A673 (cell line): Measurements from ENCODE around the gene CKS2. TPM values are rescaled to one million over a fixed set of nuclear protein-coding genes. Genes with fewer than 3 reads are reported as not detected.

Source experiments
- BruUV-seq: library from RNA; stranded (reverse); fragments of 400-500 nt; replicated peaks from 2 replicates; lab custom pipeline; 2021; lab: Mats Ljungman, UMichigan
- CTCF ChIA-PET: fragments of 300-600 bp; sonication (Branson Sonifier 250); formaldehyde crosslinking; loops from one replicate; lab custom pipeline; 2022; ENCODE audit warnings: antibody characterized with exemption; lab: Charles Lee
- POLR2A ChIA-PET: fragments of 300-600 bp; sonication (Branson Sonifier 250); formaldehyde crosslinking; loops from one replicate; lab custom pipeline; 2022; ENCODE audit warnings: antibody characterized with exemption; ENCODE audit not compliant: low non-redundant PET; lab: Charles Lee
- DNase-seq: peaks from one replicate; pipeline ENCODE4 v3.0.0-alpha.2; 2015; ENCODE audit warnings: low spot score
- H3K27ac ChIP-seq: fragments of 200-600 bp; sonication (generic); 2 replicates; pipeline ENCODE4 v1.5.1; 2016; ENCODE audit warnings: mixed run types, low read depth, mild to moderate bottlenecking, mixed read lengths, antibody characterized with exemption, low read length; ENCODE audit not compliant: poor library complexity, severe bottlenecking
- H3K27me3 ChIP-seq: fragments of 200-600 bp; sonication (generic); replicated peaks from 2 replicates; pipeline ENCODE4 v1.6.1; 2017; ENCODE audit warnings: mixed run types, low read depth, mild to moderate bottlenecking, mixed read lengths, antibody characterized with exemption, low read length; ENCODE audit not compliant: insufficient read depth, poor library complexity
- H3K36me3 ChIP-seq: fragments of 200-600 bp; sonication (generic); 2 replicates; pipeline ENCODE4 v1.6.1; 2016; ENCODE audit warnings: mixed run types, mild to moderate bottlenecking, mixed read lengths, antibody characterized with exemption, low read length; ENCODE audit not compliant: insufficient read depth, poor library complexity, severe bottlenecking
- H3K4me1 ChIP-seq: fragments of 200-600 bp; sonication (generic); 2 replicates; pipeline ENCODE4 v1.6.1; 2017; ENCODE audit warnings: mixed run types, mild to moderate bottlenecking, mixed read lengths, antibody characterized with exemption, low read length; ENCODE audit not compliant: insufficient read depth, poor library complexity, severe bottlenecking
- H3K4me3 ChIP-seq: fragments of 200-600 bp; sonication (generic); 2 replicates; pipeline ENCODE4 v1.5.1; 2016; ENCODE audit warnings: low read depth, mixed run types, mild to moderate bottlenecking, mixed read lengths, low read length; ENCODE audit not compliant: poor library complexity, severe bottlenecking
- H3K9me3 ChIP-seq: fragments of 200-600 bp; sonication (generic); 2 replicates; pipeline ENCODE4 v1.6.1; 2016; ENCODE audit warnings: mixed run types, low read depth, mild to moderate bottlenecking, mixed read lengths, antibody characterized with exemption, low read length; ENCODE audit not compliant: poor library complexity, severe bottlenecking
- CTCF ChIP-seq: fragments of 300-800, 200-600 bp; sonication (generic); conservative IDR thresholded peaks from 2 replicates; pipeline ENCODE4 v1.5.1; 2017; ENCODE audit warnings: low read depth, mild to moderate bottlenecking, antibody characterized with exemption, low read length, moderate library complexity, mixed read lengths
- EZH2 ChIP-seq: fragments of 200-600 bp; sonication (generic); IDR thresholded peaks from 2 replicates; pipeline ENCODE4 v1.6.1; 2017; ENCODE audit warnings: borderline replicate concordance, low read depth, mild to moderate bottlenecking, mixed read lengths, antibody characterized with exemption, low read length; ENCODE audit not compliant: poor library complexity, severe bottlenecking
- intact Hi-C: fragments of 100-400 bp; cut with micrococcal nuclease; formaldehyde crosslinking; loops from one replicate; pipeline ENCODE4 v1.10.0; 2022; ENCODE audit not compliant: unreplicated experiment
- total RNA-seq: library from RNA; stranded (reverse); gene quantifications from 2 replicates; pipeline ENCODE4 v1.2.3, GENCODE V29; 2021

CKS2 gene
- total RNA-seq, 1 experiment from 2014 or later: 344 TPM

GRCh38 chr9:89352874-89353649 is 42.1 kb downstream of the CKS2 start:
- DNase-seq: no peak
- H3K36me3 ChIP-seq: peaks cover 85% of the 10 kb centered on the region
- no peak for TF ChIP-seq CTCF
- TF ChIP-seq EZH2: no peak
- H3K27ac ChIP-seq: no peak overlapping the region
- ChIA-PET CTCF (no interaction called here), POLR2A (no interaction called here)
- no peak overlapping the region for H3K4me3 ChIP-seq
- no TSS peak for BruUV-seq
- H3K9me3 ChIP-seq: no peaks in the 10 kb centered on the region
- intact Hi-C loops: loop anchor here (10.0 kb wide), 1 partner anchor 192 kb away; no protein-coding TSS in a partner anchor
- H3K27me3 ChIP-seq: no peaks in the 10 kb centered on the region
- no peaks in the 10 kb centered on the region for H3K4me1 ChIP-seq

GRCh38 chr9:89353989-89354388 is 43.0 kb downstream of the CKS2 start:
- no peaks in the 10 kb centered on the region for H3K4me1 ChIP-seq
- ChIA-PET POLR2A (no interaction called here), CTCF (no interaction called here)
- intact Hi-C loops: loop anchor here (10.0 kb wide), 1 partner anchor 191 kb away; no protein-coding TSS in a partner anchor
- H3K27me3 ChIP-seq: no peaks in the 10 kb centered on the region
- H3K9me3 ChIP-seq: no peaks in the 10 kb centered on the region
- no peak for DNase-seq
- no peak overlapping the region for H3K4me3 ChIP-seq
- H3K27ac ChIP-seq: no peak overlapping the region
- no TSS peak for BruUV-seq
- TF ChIP-seq CTCF: no peak
- TF ChIP-seq EZH2: no peak
- peaks cover 85% of the 10 kb centered on the region for H3K36me3 ChIP-seq

GRCh38 chr9:89354471-89354870 is 43.5 kb downstream of the CKS2 start:
- TF ChIP-seq CTCF: no peak
- BruUV-seq: no TSS peak

More at GRCh38 chr9:89354471-89354870, 43.5 kb downstream of the CKS2 start:
- H3K4me3 ChIP-seq: no peak overlapping the region
- no peaks in the 10 kb centered on the region for H3K9me3 ChIP-seq
- ChIA-PET POLR2A (no interaction called here), CTCF (no interaction called here)
- no peak for DNase-seq
- H3K4me1 ChIP-seq: no peaks in the 10 kb centered on the region
- peaks cover 82% of the 10 kb centered on the region for H3K36me3 ChIP-seq
- H3K27me3 ChIP-seq: no peaks in the 10 kb centered on the region
- H3K27ac ChIP-seq: no peak overlapping the region
- intact Hi-C loops: loop anchor here (10.0 kb wide), 1 partner anchor 190 kb away; no protein-coding TSS in a partner anchor
